Fibroblast of the aortic adventitia (primary cell): ENCODE measurements around the gene GP2. TPM values are rescaled to one million over a fixed set of nuclear protein-coding genes. Genes with fewer than 3 reads are reported as not detected.

Experiments
- DNase-seq: peaks from one replicate; pipeline ENCODE4 v3.0.0-alpha.2; 2010; ENCODE audit warnings: low read depth
- H3K4me3 ChIP-seq: 2 replicates; pipeline ENCODE4 v1.5.1; 2011; ENCODE audit warnings: low read depth, mild to moderate bottlenecking, control low read depth, low read length, moderate library complexity
- CTCF ChIP-seq: IDR thresholded peaks from 2 replicates; pipeline ENCODE4 v1.5.1; 2011; ENCODE audit warnings: mild to moderate bottlenecking, low read length, control low read depth, inconsistent platforms; ENCODE audit not compliant: insufficient read depth
- total RNA-seq: library from RNA; depleted of rRNA; stranded (reverse); fragments of >200 nt; gene quantifications from 2 replicates; pipeline ENCODE4 v1.2.3, GENCODE V29; 2012; ENCODE audit warnings: low replicate concordance

GP2 gene
- total RNA-seq, 1 donor: not detected

GRCh38 chr16:20291208-20292206 lies 35.8 kb downstream of the GP2 start:
- no peak for TF ChIP-seq CTCF
- no peak for DNase-seq
- H3K4me3 ChIP-seq: no peak overlapping the region

- no peak for TF ChIP-seq CTCF
- no peak for DNase-seq
- no peak overlapping the region for H3K4me3 ChIP-seq
These were observed 37.7 kb downstream of the GP2 start for GRCh38 chr16:20289571-20289970.

- no peak for DNase-seq
- no peak overlapping the region for H3K4me3 ChIP-seq
- TF ChIP-seq CTCF: no peak
These were observed 41.3 kb downstream of the GP2 start for GRCh38 chr16:20285993-20286499.

GRCh38 chr16:20280259-20280658 lies 47.1 kb downstream of the GP2 start:
- TF ChIP-seq CTCF: no peak
- DNase-seq: no peak
- no peak overlapping the region for H3K4me3 ChIP-seq

- no peak for DNase-seq
- no peak for TF ChIP-seq CTCF
- no peak overlapping the region for H3K4me3 ChIP-seq
These were observed 55.4 kb downstream of the GP2 start for GRCh38 chr16:20271893-20272292.

GRCh38 chr16:20268409-20268808 lies 58.9 kb downstream of the GP2 start:
- TF ChIP-seq CTCF: no peak
- no peak for DNase-seq
- H3K4me3 ChIP-seq: no peak overlapping the region
